Suppressor macrophage (primary cell): ENCODE results near the gene MCUR1.
"Not testable (repeated sequence)": the region's sequence is repeated elsewhere in the genome, so short reads cannot be mapped to it uniquely, and the experiment has no call there.

Experiments
- DNase-seq, 4 experiments: peaks; one replicate each; pipeline ENCODE4 v3.0.0-alpha.2; 2020 to 2022

Gene MCUR1

DNA sequence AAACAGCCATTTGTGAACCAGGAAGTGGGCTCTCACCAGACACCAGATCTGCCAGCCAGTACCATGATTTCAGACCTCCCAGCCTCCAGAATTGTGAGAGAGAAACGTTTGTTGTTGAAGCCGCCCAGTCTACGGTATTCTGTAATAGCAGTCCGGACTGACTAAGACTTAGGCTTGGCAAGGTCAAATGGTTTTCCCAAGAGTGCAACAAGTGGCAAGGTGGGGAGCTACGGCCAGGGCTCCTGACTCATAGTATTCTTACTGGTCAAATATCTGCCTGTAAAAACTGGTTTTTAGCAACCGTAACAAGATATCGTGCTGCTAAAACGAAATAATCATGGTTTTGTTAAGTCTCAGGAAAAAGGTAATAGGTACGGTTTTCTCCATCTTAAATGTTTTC, 37.8 kb downstream of the MCUR1 start:
- DNase-seq: no peak

DNA sequence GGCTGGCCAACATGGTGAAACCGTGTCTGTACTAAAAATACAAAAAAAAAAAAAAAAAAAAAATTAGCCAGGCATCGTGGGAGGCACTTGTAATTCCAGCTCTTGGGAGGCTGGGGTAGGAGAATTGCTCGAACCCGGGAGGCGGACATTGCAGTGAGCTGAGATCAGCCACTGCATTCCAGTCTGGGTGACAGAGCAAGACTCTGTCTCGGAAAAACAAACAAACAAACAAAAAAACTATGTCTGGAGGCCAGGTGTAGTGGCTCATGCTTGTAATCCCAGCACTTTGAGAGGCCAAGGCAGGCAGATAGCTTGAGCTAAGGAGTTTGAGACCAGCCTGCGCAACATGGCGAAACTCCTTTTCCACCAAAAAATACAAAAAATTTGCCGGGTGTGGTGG, 38.9 kb downstream of the MCUR1 start:
- not testable (repeated sequence) for DNase-seq

DNA sequence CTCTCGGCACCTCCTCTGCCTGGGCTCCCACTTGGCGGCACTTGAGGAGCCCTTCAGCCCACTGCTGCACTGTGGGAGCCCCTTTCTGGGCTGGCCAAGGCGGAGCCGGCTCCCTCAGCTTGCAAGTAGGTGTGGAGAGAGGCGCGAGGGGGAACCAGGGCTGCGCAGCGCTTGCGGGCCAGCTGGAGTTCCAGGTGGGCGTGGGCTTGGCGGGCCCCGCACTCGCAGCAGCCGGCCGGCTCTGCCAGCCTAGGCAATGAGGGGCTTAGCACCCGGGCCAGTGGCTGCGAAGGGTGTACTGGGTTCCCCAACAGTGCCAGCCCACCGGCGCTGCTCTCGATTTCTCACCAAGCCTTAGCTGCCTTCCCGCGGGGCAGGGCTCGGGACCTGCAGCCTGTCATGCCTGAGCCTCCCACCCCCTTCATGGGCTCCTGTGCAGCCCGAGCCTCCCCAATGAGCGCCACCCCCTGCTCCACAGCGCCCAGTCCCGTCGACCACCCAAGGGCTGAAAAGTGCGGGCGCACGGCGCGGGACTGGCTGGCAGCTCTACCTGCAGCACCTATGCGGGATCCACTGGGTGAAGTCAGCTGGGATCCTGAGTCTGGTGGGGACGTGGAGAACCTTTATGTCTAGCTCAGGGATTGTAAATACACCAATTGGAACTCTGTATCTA, 41.9 kb downstream of the MCUR1 start:
- not testable (repeated sequence) for DNase-seq

DNA sequence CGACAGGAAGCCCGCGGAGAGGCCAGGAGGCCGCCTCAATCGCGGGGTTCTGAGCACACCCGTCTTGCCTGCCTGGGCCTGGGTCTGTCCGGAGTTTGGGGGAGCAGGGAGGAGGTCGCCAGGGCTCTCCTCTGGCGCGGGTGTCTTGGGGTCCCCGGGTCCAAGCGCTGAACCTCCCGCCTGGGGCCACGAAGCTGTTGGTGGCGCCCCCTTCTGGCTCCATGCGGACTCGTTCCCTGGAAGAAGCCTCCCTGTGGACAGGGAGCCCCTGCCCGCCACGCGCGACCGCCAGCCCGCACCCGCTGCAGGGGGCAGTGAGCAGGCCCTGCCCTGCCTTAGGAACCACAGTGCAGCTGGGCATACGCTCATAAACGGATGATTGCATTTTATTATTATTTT, 44.7 kb downstream of the MCUR1 start:
- peak in 1 of 4 experiments; percentile 51 for DNase-seq

DNA sequence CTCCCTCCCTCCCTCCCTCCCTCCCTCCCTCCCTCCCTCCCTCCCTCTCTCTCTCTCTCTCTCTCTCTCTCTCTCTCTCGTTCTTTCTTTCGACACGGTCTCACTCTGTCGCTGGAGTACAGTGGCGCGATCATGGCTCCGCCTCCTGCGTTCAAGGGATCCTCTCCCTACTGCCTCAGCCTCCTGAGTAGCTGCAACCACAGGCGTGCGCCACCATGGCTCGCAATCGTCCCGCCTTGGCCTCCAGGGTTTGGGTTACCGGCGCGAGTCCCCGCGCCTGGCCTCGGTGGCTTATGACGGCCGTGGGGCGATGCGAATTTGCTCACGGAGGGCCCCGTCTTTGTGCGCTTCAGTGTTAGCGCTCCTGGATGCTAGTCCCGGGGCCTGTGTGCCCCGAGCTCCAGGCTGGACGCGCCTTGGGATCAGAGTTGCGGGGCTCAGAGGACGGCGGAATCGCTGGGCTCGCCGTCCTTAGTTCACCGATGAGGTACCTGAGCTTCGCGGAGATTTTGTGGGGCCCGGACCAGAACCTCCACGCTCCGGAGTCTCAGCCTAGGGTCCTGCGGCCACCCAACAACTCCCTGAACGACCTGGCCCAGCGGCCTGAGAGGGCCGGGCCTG, 45.2 kb downstream of the MCUR1 start:
- DNase-seq: no peak

GRCh38 chr6:13767121-13767808, 47.1 kb downstream of the MCUR1 start:
- peak; percentile 38 to 60 (median 46) for DNase-seq

- no peak for DNase-seq
Observed at GRCh38 chr6:13766201-13766634, 48.1 kb downstream of the MCUR1 start.

GRCh38 chr6:13765570-13765969, 48.8 kb downstream of the MCUR1 start:
- DNase-seq: no peak

DNA sequence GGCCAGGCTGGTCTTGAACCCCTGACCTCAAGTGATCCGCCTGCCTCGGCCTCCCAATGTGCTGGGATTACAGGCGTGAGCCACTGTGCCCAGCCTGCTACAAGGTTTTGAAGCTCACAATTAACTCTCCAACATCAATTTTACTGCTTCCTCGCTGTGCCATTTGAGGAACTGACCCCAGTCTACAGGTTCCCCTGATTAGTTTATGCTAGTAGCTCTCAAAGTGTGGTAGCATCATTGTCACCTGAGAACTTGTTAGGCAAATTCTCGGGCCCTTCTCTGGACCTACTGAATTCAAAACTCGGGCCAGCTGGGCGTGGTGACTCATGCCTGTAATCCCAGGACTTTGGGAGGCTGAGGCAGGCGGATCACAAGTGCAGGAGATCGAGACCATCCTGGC, 49.4 kb downstream of the MCUR1 start:
- DNase-seq: no peak

GRCh38 chr6:13763740-13764381, 50.5 kb downstream of the MCUR1 start:
- DNase-seq: peak; percentile 30 to 51 (median 47)

- DNase-seq: peak; percentile 48 to 72 (median 60)
Observed at GRCh38 chr6:13762611-13763441, 51.5 kb downstream of the MCUR1 start.

GRCh38 chr6:13761361-13762036, 52.9 kb downstream of the MCUR1 start:
- DNase-seq: no peak

DNA sequence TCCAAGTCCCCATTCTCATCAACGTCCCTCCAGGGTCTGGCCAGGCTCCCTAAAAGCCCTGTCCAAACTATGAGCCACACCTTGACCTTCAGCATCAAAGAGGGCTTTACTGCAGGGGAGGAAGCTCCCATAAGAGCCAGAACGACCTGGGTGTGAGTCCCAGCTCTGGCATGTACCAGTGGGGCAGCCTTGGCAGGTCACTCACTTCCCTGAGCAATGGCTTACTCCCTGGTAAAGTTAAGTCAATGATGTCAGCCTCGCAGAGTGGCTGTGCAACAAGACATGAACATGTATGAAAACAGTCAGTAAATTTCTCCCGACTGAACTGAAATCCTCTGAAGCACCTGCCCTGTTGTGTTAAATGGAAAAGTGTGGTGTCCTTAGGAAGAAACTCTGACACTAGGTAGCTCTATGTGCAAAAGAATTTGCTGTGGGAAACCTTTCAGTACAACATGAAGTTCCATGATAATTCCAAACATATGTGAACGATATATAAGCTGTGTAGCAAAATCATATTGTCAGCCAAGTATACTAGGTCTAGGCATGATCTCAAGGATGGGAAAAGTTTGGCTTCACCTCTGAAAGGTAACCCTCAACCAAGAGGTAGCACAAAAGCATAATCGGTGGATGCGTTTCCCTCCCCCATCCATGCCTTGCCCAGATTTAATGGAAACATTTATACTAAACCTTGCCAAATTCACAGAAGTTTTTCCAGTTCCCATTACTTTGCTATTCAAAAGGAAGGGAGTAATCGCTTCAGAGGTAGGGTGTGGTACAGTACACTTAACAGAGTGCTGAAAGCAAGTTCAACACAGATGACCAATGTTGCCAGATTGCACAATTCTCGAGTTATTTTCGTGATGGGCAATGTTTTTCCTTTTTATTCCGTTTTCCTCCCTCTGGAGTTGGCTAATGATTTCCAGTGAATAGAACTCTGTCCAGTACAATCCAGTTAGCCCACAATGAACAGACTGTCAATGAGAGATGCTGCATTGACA, 53.8 kb downstream of the MCUR1 start:
- DNase-seq: peak; percentile 11 to 45 (median 34)

- no peak for DNase-seq
Observed at GRCh38 chr6:13759025-13759424, 55.3 kb downstream of the MCUR1 start.

GRCh38 chr6:13754644-13755043, 59.7 kb downstream of the MCUR1 start:
- DNase-seq: no peak

GRCh38 chr6:13743736-13744127, 70.6 kb downstream of the MCUR1 start:
- no peak for DNase-seq

DNA sequence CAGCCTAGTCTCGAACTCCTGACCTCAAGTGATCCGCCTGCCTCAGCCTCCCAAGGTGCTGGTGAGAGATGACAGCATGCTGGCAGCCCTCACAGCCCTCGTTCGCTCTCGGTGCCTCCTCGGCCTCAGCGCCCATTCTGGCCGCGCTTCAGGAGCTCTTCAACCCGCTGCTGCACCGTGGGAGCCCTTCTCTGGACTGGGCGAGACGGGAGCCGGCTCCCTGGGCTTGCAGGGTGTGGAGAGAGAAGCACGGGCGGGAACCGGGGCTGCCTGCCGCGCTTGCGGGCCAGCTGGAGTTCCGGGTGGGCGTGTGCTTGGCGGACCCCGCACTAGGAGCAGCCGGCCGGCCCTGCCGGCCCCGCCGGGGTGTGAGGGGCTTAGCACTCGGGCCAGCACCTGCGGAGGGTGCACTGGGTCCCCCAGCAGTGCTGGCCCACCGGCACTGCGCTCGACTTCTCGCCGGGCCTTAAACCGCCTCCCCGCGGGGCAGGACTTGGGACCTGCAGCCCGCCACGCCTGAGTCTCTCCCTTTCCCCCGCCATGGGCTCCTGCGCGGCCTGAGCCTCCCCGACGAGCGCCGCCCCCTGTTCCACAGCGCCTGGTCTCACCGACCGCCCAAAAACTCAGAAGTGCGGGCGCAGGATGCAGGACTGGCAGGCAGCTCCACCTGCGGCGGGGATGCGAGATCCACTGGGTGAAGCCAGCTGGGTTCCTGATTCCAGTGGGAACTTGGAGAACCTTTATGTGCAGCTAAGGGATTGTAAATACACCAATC, 71.2 kb downstream of the MCUR1 start:
- no peak for DNase-seq

DNA sequence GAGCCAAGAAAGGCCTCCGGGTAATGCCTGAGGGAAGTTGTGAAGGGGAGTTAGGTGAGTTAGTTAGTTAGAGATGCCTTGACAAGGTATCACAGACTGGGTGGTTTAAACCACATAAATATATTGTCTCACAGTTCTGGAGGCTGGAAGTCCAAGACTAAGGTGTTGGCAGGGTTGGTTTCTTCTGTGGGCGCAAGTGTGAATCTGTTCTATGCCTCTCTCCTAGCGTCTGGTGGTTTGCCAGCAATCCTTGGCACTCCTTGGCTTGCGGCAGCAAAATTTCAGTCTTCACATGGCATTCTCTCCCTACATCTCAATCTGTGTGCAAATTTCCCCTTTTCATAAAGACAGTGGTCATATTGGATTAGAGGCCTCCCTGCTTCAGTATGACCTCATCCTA, 73.0 kb downstream of the MCUR1 start:
- DNase-seq: no peak
